HUES48 (cell line): ENCODE measurements around the gene FHIT.
"Not testable (repeated sequence)": the region's sequence is repeated elsewhere in the genome, so short reads cannot be mapped to it uniquely, and the experiment has no call there.

Experiments
- H3K27ac ChIP-seq: one replicate; pipeline ENCODE4 v1.7.0; 2013; ENCODE audit warnings: low read depth, low read length, inconsistent platforms
- H3K27me3 ChIP-seq: 2 replicates; pipeline ENCODE4 v1.6.1; 2013; ENCODE audit warnings: mild to moderate bottlenecking, low read length; ENCODE audit not compliant: control insufficient read depth, insufficient read depth
- H3K36me3 ChIP-seq: 2 replicates; pipeline ENCODE4 v1.6.1; 2013; ENCODE audit warnings: low read length; ENCODE audit not compliant: control insufficient read depth, insufficient read depth
- H3K4me1 ChIP-seq: 2 replicates; pipeline ENCODE4 v1.6.1; 2013; ENCODE audit warnings: mild to moderate bottlenecking, low read length; ENCODE audit not compliant: control insufficient read depth, insufficient read depth
- H3K4me3 ChIP-seq: 2 replicates; pipeline ENCODE4 v1.5.1; 2013; ENCODE audit warnings: mild to moderate bottlenecking, low read depth, low read length
- H3K9ac ChIP-seq: 2 replicates; pipeline ENCODE4 v1.6.1; 2013; ENCODE audit warnings: mild to moderate bottlenecking, low read depth, low read length, moderate library complexity
- H3K9me3 ChIP-seq: 2 replicates; pipeline ENCODE4 v1.6.1; 2013; ENCODE audit warnings: low read length; ENCODE audit not compliant: control insufficient read depth, insufficient read depth

Gene FHIT

DNA sequence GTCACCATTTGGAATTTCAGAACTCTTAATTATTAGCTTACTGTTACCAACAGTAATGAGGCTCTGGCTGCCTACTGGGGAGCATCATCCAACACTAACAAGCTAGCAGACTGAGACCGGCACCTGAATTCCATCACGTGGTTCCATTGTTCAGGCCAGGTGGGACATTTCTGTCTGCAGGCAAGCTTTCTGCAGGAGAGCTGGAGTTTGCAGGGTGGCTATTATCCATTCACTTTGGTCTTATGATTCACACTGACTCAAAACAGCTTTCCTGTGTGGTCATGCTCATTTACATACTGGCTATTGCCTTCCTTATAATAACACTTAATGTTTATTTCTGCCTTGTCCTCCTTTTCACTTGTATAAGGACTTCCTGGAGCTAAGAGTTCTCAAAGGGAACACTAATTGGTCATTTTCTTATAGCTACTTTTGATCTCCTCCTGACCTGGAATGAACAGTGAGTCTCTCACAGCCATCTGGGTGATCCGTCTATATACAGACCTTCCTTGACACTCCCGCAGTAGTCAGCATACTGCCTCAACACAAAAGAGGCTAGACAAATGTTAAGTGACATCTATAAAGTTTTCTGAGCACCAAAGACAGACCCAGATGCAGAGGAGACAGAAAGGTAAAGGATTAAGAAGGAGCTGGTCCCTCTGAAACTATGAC, 695.4 kb downstream of the FHIT start:
- H3K4me3 ChIP-seq, result no peak overlapping the region
- peaks cover 3% of the 10 kb centered on the region; the same call in 1 of the 2 replicates for H3K9me3 ChIP-seq
- no peaks in the 10 kb centered on the region for H3K27me3 ChIP-seq
- H3K9ac ChIP-seq, result no peak overlapping the region
- peaks cover 27% of the 10 kb centered on the region for H3K4me1 ChIP-seq
- H3K27ac ChIP-seq, result peak overlapping the region; percentile 83
- no peaks in the 10 kb centered on the region for H3K36me3 ChIP-seq

DNA sequence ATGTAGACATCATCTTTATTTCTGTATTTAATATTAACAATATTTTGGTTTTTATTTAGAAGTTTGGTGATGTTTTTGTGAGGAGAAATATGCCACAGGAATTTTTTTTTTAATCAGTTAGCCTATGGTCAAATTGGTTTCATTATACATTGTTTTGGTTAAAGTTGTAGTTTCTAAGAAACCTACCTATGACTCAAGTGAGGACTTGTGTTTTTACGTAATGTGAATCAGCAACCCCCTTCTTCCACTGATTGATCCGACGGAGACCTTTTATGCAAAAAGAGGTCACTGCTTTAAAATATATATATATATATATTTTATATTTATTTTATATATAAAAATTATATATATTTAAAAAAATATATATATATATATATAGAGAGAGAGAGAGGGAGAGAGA, 698.1 kb downstream of the FHIT start:
- H3K9ac ChIP-seq, result no peak overlapping the region
- H3K27me3 ChIP-seq, result no peaks in the 10 kb centered on the region
- H3K4me3 ChIP-seq, result no peak overlapping the region
- H3K27ac ChIP-seq, result no peak overlapping the region
- peaks cover 49% of the 10 kb centered on the region for H3K4me1 ChIP-seq
- peaks cover 7% of the 10 kb centered on the region; the same call in 1 of the 2 replicates for H3K9me3 ChIP-seq
- no peaks in the 10 kb centered on the region for H3K36me3 ChIP-seq

DNA sequence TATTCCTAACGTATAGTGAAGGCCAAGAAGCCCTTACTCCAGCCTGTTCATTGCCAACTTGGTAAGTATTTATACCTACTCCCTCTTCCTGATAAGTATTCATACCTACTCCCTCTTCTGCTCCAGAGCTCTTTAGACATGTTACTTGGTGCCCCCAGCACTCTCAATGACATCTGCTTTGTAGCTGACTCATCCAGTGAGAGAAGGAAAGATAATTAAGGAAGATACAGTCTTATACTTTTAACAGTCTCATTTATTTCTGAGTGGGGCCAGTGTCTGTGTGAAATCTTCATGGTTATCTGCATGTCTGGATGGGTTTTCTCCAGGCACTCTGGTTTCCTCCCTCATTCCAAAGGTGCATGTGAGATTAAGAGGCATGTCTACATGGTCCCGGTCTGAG, 698.7 kb downstream of the FHIT start:
- Histone ChIP-seq H3K4me1 (peaks cover 55% of the 10 kb centered on the region), H3K27ac (no peak overlapping the region), H3K36me3 (no peaks in the 10 kb centered on the region), H3K27me3 (no peaks in the 10 kb centered on the region), H3K9me3 (peaks cover 7% of the 10 kb centered on the region; the same call in 1 of the 2 replicates), H3K4me3 (no peak overlapping the region), H3K9ac (no peak overlapping the region)

DNA sequence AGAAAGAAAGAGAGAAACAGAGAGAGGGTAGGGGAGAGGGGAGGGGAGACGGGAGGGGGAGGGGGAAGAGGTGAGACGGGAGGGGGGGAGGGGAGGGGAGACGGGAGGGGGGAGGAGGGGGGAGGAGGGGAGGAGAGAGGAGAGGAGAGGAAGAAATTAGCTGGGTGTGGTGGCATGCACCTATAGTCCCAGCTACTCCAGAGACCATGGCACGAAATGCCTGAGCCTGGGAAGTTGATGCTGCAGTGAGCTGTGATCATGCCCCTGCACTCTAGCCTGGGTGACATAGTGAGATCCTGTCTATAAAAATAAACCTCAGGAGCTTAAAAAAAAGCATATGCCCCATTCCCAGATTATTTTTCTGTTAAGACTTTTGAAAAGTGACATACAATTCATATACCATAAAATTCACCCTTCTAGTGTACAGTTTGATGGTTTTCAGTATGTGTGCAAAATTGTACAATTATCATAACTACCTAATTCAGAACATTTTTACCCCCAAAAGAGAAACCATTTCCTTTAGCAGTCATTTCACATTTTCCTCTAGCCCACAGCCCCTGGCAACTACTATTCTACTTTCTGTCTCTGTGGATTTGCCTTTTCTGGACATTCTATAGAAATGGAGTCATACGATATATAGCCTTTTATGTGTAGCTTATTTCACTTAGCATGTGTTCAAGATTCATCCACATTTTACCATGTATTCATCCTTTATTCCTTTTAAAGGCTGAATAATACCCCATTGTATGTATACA, 699.6 kb downstream of the FHIT start:
- Histone ChIP-seq H3K4me3 (no peak overlapping the region), H3K9ac (no peak overlapping the region), H3K36me3 (no peaks in the 10 kb centered on the region), H3K4me1 (peaks cover 54% of the 10 kb centered on the region), H3K27ac (no peak overlapping the region), H3K9me3 (peaks cover 7% of the 10 kb centered on the region; the same call in 1 of the 2 replicates), H3K27me3 (no peaks in the 10 kb centered on the region)

DNA sequence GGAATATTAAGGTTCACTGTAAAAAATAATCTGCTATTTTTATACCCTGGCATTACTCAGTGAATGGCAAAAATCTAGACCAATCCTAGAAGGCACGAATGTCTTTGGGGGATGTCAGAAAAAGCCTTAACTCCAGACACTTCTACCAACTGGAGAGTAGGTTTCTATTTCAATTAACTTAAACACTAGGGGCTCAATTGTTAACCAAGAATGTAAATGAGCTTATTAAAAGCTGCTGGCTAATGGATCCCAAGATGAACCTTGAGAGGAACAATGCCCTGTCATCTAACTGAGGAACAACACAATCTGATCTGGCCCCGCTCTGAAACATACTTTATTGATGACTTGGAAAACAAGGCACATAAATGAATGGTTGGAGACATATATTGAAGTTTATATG, 701.4 kb downstream of the FHIT start:
- Histone ChIP-seq H3K9me3 (peaks cover 7% of the 10 kb centered on the region; the same call in 1 of the 2 replicates), H3K27ac (no peak overlapping the region), H3K4me1 (peaks cover 42% of the 10 kb centered on the region), H3K4me3 (no peak overlapping the region), H3K36me3 (no peaks in the 10 kb centered on the region), H3K9ac (no peak overlapping the region), H3K27me3 (no peaks in the 10 kb centered on the region)

DNA sequence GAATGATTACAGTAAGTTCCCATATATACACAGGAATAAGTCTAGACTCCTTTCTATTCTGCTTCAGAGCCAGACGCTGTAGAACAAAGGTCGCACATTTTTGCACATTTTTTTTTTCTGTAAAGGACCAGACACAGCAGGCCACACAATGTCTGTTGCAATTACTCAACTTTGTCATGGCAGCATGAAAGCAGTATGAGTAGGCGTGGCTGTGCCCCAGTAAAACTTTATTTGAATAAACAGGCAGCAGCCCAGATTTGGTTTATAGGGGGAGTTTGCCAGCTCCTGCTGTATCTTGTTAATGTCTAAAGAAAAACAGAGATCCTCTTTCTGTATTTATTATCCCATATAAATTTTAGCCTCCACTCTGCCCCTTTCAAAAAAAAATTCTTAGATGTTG, 708.3 kb downstream of the FHIT start:
- Histone ChIP-seq H3K27ac (no peak overlapping the region), H3K4me3 (no peak overlapping the region), H3K9ac (no peak overlapping the region), H3K27me3 (no peaks in the 10 kb centered on the region), H3K36me3 (no peaks in the 10 kb centered on the region), H3K4me1 (peaks cover 14% of the 10 kb centered on the region), H3K9me3 (no peaks in the 10 kb centered on the region)

DNA sequence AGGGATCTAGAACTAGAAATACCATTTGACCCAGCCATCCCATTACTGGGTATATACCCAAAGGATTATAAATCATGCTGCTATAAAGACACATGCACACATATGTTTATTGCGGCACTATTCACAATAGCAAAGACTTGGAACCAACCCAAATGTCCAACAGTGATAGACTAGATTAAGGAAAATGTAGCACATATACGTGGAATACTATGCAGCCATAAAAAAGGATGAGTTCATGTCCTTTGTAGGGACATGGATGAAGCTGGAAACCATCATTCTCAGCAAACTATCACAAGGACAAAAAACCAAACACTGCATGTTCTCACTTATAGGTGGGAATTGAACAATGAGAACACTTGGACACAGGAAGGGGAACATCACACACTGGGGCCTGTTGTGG, 711.9 kb downstream of the FHIT start:
- H3K27me3 ChIP-seq, H3K4me1 ChIP-seq, H3K4me3 ChIP-seq, H3K9ac ChIP-seq, H3K9me3 ChIP-seq, H3K27ac ChIP-seq, H3K36me3 ChIP-seq: not testable (repeated sequence)

DNA sequence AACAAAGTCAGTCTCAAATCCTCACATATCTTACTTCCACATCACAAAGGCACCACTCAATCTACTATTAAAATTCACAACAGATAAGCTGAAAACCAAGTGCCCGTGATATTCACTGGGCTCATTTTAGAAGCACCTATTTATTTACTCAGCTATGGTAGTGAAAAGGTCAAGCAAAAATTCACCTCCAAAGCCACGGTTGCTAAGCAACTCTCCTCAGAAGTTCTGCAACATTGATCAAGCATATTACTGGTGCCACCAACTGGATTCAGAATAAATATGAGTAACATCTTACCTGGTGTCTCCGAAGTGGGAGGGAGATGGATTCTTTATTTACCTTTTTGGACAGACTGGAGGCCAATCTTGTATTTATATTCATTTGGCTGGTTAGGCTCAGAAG, 714.8 kb downstream of the FHIT start:
- Histone ChIP-seq H3K9ac (no peak overlapping the region), H3K4me3 (no peak overlapping the region), H3K4me1 (0 out of 2 replicates have a peak, but pooled peaks cover 10% of the 10 kb centered on the region), H3K27me3 (no peaks in the 10 kb centered on the region), H3K27ac (no peak overlapping the region), H3K9me3 (no peaks in the 10 kb centered on the region), H3K36me3 (no peaks in the 10 kb centered on the region)

DNA sequence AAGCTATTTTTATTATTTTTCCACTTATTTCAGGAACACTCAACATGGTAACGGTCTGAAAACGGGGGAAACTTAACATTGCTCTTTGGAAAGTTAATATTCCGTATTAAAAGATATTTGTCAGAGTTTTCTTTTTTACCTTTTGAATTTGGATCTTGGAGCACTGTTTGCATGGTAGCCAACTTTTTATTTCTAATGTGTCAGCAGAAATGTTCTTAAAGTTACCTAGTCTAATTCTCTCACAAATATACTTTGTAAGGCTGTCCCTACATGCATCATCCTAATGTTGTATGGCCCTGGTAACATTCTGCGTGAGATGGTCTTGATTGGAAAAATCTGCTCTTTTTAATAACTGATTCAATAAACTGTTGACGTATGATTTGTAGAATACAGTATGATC, 719.5 kb downstream of the FHIT start:
- H3K9me3 ChIP-seq, result no peaks in the 10 kb centered on the region
- no peaks in the 10 kb centered on the region for H3K36me3 ChIP-seq
- no peaks in the 10 kb centered on the region for H3K27me3 ChIP-seq
- no peak overlapping the region for H3K9ac ChIP-seq
- H3K4me3 ChIP-seq, result no peak overlapping the region
- 0 out of 2 replicates have a peak, but pooled peaks cover 3% of the 10 kb centered on the region for H3K4me1 ChIP-seq
- no peak overlapping the region for H3K27ac ChIP-seq

DNA sequence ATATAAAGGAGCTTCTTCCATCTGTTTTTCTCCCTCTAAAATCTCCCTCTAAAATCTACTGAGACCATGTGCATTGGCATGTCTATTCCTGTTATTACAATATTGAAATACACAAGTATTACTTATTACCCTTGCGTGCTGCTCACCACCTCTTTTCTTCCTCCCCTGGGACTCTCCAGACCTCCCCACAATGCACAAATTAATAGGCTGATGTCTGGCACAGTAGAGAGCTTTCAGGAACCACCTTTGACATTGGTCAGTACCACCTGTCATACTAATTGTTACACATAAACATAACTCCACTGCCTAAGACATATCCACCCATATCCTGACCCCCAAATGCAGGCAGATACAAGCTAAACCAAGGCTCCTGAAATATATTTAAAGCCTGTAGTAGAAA, 722.6 kb downstream of the FHIT start:
- Histone ChIP-seq H3K4me1 (no peaks in the 10 kb centered on the region), H3K9me3 (no peaks in the 10 kb centered on the region), H3K4me3 (no peak overlapping the region), H3K27me3 (no peaks in the 10 kb centered on the region), H3K36me3 (no peaks in the 10 kb centered on the region), H3K9ac (no peak overlapping the region), H3K27ac (no peak overlapping the region)

DNA sequence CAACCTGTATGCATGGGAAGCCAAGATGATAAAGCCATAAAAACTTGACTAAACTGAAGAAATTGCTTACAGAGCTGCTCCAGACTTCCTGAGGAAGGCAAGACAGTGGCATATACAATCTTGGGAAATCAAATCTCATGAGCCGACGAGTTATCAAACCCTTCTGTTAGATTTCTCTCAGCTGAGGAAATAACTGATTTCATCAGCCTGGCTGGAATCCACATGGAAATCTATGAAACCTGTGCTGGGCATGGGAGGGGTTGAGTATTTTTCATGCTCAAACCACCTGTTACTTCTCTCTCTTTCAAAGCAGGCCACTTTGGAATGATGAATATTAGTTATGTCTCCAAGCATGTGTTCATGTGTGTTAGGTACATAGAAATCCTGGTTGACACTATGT, 727.7 kb downstream of the FHIT start:
- Histone ChIP-seq H3K27ac (no peak overlapping the region), H3K4me1 (no peaks in the 10 kb centered on the region), H3K36me3 (no peaks in the 10 kb centered on the region), H3K9me3 (no peaks in the 10 kb centered on the region), H3K4me3 (no peak overlapping the region), H3K9ac (no peak overlapping the region), H3K27me3 (no peaks in the 10 kb centered on the region)
